Left ventricle myocardium superior (tissue), 1 donor: ENCODE measurements around the gene SMC1B. TPM values are rescaled to one million over a fixed set of nuclear protein-coding genes. Genes with fewer than 3 reads are reported as not detected.
"Not testable (repeated sequence)": the region's sequence is repeated elsewhere in the genome, so short reads cannot be mapped to it uniquely, and the experiment has no call there.

Experiments
- ATAC-seq: fragments of 200-7000 bp; cut with Tn5 transposase; one replicate; pipeline ENCODE4 v1.9.1; 2020; ENCODE audit warnings: mild to moderate bottlenecking, moderate library complexity
- DNase-seq: peaks from one replicate; pipeline ENCODE4 v3.0.0-alpha.2; 2020
- intact Hi-C: fragments of 100-400 bp; cut with micrococcal nuclease; formaldehyde crosslinking; loops from one replicate; pipeline ENCODE4 v1.11.0; 2022
- long read RNA-seq: library from polyadenylated mRNA; unstranded; transcript quantifications from one replicate; pipeline ENCODE4 v2.0.0, GENCODE V29; 2021
- total RNA-seq: library from RNA; stranded (reverse); fragmentation: NEBNext Ultra II Directional; extraction: Animal tissue kit (Norgen Biotek cat#: 25700); gene quantifications from one replicate; pipeline ENCODE4 v1.2.1, GENCODE V29; 2021
- donor health status: DM: no; HTN: yes; CAD: no; lungs with severe emphysema.

Gene SMC1B
- not detected for total RNA-seq
- long read RNA-seq: 0 reads

GRCh38 chr22:45413368-45414211 is at the start of gene SMC1B, which contains the start of gene RIBC2:
Gene SMC1B (minus strand): TSS chr22:45413599. CDS start chr22:45413567, 32 bp downstream.
Gene RIBC2 (plus strand): TSS chr22:45413693. CDS start chr22:45413887, 194 bp downstream.
- ATAC-seq (peak; percentile 96), DNase-seq (peak; percentile 83)
- intact Hi-C loops: no loop called here

GRCh38 chr22:45462034-45462655 is 48.7 kb upstream of the SMC1B start:
- intact Hi-C loops: no loop called here
- ATAC-seq (no peak), DNase-seq (no peak)

- intact Hi-C loops: no loop called here
- ATAC-seq (peak; percentile 98), DNase-seq (peak; percentile 89)
Observed at GRCh38 chr22:45460288-45461109, 47.1 kb upstream of the SMC1B start.

- no peak for ATAC-seq
Observed at GRCh38 chr22:45459235-45459634, 45.8 kb upstream of the SMC1B start.

GRCh38 chr22:45458532-45458931 is 45.1 kb upstream of the SMC1B start:
- intact Hi-C loops: no loop called here
- no peak for DNase-seq
- ATAC-seq: no peak

More at GRCh38 chr22:45459235-45459634, 45.8 kb upstream of the SMC1B start:
- DNase-seq: no peak
- intact Hi-C loops: no loop called here

GRCh38 chr22:45456811-45457210 is 43.4 kb upstream of the SMC1B start:
- intact Hi-C loops: no loop called here
- no peak for ATAC-seq
- no peak for DNase-seq

GRCh38 chr22:45455621-45456020 is 42.2 kb upstream of the SMC1B start:
- DNase-seq (no peak), ATAC-seq (no peak)
- intact Hi-C loops: no loop called here

GRCh38 chr22:45455212-45455611 is 41.8 kb upstream of the SMC1B start:
- ATAC-seq: no peak
- intact Hi-C loops: no loop called here
- no peak for DNase-seq

- ATAC-seq (no peak), DNase-seq (no peak)
- intact Hi-C loops: no loop called here
Observed at GRCh38 chr22:45454275-45454674, 40.9 kb upstream of the SMC1B start.

GRCh38 chr22:45453764-45454163 is 40.4 kb upstream of the SMC1B start:
- DNase-seq (no peak), ATAC-seq (no peak)
- intact Hi-C loops: no loop called here

- DNase-seq: no peak
- no peak for ATAC-seq
- intact Hi-C loops: no loop called here
Observed at GRCh38 chr22:45452565-45453379, 39.4 kb upstream of the SMC1B start.

- no peak for DNase-seq
- ATAC-seq: no peak
- intact Hi-C loops: no loop called here
Observed at GRCh38 chr22:45451972-45452371, 38.6 kb upstream of the SMC1B start.

- peak; percentile 70 for ATAC-seq
Observed at GRCh38 chr22:45450921-45451651, 37.7 kb upstream of the SMC1B start.

GRCh38 chr22:45450101-45450785 is 36.8 kb upstream of the SMC1B start:
- ATAC-seq: no peak
- intact Hi-C loops: no loop called here
- no peak for DNase-seq

More at GRCh38 chr22:45450921-45451651, 37.7 kb upstream of the SMC1B start:
- peak; percentile 44 for DNase-seq
- intact Hi-C loops: no loop called here

- intact Hi-C loops, DNase-seq, ATAC-seq: not testable (repeated sequence)
Observed at GRCh38 chr22:45449442-45449841, 36.0 kb upstream of the SMC1B start.

GRCh38 chr22:45448431-45448830 is 35.0 kb upstream of the SMC1B start:
- intact Hi-C loops: no loop called here
- ATAC-seq: peak; percentile 85

GRCh38 chr22:45447596-45447995 is 34.2 kb upstream of the SMC1B start:
- ATAC-seq, DNase-seq, intact Hi-C loops: not testable (repeated sequence)

More at GRCh38 chr22:45448431-45448830, 35.0 kb upstream of the SMC1B start:
- DNase-seq: peak; percentile 89
